ENCODE measurements around the gene CASZ1. TPM values are rescaled to one million over a fixed set of nuclear protein-coding genes. Genes with fewer than 3 reads are reported as not detected.

CASZ1 gene
- total RNA-seq, 1 experiment from 2014 or later: 15.2 TPM

DNA sequence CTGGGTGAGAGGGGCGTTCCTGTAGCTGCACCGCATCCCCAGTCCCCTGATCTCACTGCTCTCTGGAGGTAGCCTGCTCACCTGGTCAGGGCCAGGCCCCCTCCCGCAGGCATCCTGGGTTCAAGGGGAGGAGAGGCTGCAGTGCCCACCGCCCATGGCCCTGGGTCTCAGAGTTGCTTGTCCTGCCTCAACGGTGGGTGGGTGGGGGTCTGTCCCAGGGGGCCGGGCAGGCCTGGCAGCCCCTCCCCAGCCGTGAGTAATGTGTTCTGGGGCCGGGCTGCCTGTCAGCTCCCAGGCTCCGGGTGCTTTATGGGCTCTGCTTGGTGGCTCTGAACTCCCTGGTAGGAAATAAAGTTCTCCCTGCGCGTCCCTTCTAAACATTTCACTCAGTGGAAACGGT lies 126.9 kb downstream of the CASZ1 start:
- Histone ChIP-seq H3K36me3 (ENCODE audit: low read depth) (no peaks in the 10 kb centered on the region), H3K4me3 (no peak overlapping the region), H3F3A (ENCODE audit: insufficient read depth, low read depth) (no peaks in the 10 kb centered on the region), H2AFZ (no peak overlapping the region), H3K9me3 (ENCODE audit: insufficient read depth, low read depth) (no peaks in the 10 kb centered on the region), H3K9me2 (ENCODE audit: insufficient read depth) (no peaks in the 10 kb centered on the region), H3K4me2 (no peak overlapping the region), H3K27ac (no peak overlapping the region), H4K20me1 (ENCODE audit: insufficient read depth) (no peaks in the 10 kb centered on the region), H3K79me2 (ENCODE audit: low read depth) (no peaks in the 10 kb centered on the region), H3K4me1 (replicated peaks; ENCODE audit: insufficient read depth) (no peaks in the 10 kb centered on the region), H3K27me3 (ENCODE audit: insufficient read depth, low read depth) (no peaks in the 10 kb centered on the region)
- CTCF ChIA-PET: no interaction called here
- BruUV-seq (replicated peaks): no TSS peak
- POLR2A ChIA-PET (ENCODE audit: unreplicated experiment): no interaction called here
- no peak for TF ChIP-seq EZH2 (IDR thresholded peaks at IDR 0.05; ENCODE audit: low read depth)
- TF ChIP-seq, protein P1, sequence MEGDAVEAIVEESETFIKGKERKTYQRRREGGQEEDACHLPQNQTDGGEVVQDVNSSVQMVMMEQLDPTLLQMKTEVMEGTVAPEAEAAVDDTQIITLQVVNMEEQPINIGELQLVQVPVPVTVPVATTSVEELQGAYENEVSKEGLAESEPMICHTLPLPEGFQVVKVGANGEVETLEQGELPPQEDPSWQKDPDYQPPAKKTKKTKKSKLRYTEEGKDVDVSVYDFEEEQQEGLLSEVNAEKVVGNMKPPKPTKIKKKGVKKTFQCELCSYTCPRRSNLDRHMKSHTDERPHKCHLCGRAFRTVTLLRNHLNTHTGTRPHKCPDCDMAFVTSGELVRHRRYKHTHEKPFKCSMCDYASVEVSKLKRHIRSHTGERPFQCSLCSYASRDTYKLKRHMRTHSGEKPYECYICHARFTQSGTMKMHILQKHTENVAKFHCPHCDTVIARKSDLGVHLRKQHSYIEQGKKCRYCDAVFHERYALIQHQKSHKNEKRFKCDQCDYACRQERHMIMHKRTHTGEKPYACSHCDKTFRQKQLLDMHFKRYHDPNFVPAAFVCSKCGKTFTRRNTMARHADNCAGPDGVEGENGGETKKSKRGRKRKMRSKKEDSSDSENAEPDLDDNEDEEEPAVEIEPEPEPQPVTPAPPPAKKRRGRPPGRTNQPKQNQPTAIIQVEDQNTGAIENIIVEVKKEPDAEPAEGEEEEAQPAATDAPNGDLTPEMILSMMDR (conservative IDR thresholded peaks at IDR 0.05): no peak
- no peak for DNase-seq
- intact Hi-C loops (cut with micrococcal nuclease; ENCODE audit: unreplicated experiment): no loop called here

DNA sequence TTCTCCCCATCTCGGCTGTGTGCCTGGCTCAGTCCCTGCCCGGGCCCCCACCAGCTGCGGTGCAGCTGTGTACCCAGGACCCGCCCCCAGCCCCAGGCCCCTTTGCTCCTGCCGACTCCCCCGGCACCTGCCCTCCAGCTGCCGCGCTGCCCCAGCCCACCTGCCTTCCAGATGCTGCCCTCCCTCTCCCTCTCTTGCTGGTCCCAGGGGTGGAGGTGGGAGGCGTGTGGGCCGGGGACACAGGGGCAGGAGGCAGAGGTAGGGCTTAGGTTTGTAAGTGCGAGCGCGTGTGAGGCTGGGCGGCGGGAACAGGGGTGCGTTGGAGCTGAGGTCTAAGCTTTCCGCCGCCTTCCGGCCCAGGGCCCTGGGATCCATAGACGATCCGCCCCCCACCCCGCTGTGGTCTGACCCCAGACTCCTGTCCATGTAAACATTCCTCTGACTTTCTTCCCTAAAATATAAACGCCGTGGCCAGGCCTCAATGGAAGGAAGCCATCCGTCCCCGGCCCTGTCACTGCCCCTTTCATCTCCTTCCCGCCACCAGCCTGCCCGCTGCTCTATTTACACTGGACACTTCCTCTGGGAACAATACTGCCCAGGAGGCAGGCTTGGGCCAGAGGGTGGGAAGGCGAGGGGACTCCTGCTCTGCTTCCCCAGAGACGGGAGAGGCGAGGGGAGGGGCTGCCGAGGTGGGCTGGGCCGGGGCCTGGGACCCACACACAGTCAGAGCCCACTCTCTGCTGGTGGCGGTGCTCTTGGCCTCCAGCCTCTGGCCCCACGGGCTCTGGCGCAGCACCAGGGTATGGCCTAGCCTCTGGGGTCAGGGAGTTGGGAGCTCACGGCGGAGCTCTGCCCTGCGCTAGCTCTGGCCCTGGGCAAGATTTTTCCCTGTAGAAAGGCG lies 128.3 kb downstream of the CASZ1 start:
- no peaks in the 10 kb centered on the region for H3K36me3 ChIP-seq (ENCODE audit: low read depth)
- H3K4me3 ChIP-seq: no peak overlapping the region
- no peaks in the 10 kb centered on the region for H4K20me1 ChIP-seq (ENCODE audit: insufficient read depth)
- no peak for TF ChIP-seq EZH2 (IDR thresholded peaks at IDR 0.05; ENCODE audit: low read depth)
- TF ChIP-seq, protein P1 (conservative IDR thresholded peaks at IDR 0.05): no peak
- no peaks in the 10 kb centered on the region for H3F3A ChIP-seq (ENCODE audit: insufficient read depth, low read depth)
- no peak overlapping the region for H2AFZ ChIP-seq
- no peaks in the 10 kb centered on the region for H3K79me2 ChIP-seq (ENCODE audit: low read depth)
- no peak overlapping the region for H3K4me2 ChIP-seq
- no peaks in the 10 kb centered on the region for H3K9me2 ChIP-seq (ENCODE audit: insufficient read depth)
- ChIA-PET CTCF (no interaction called here), POLR2A (ENCODE audit: unreplicated experiment) (no interaction called here)
- no peak for DNase-seq
- intact Hi-C loops (cut with micrococcal nuclease; ENCODE audit: unreplicated experiment): no loop called here
- H3K27me3 ChIP-seq (ENCODE audit: insufficient read depth, low read depth): no peaks in the 10 kb centered on the region
- H3K27ac ChIP-seq: no peak overlapping the region
- H3K4me1 ChIP-seq (replicated peaks; ENCODE audit: insufficient read depth): no peaks in the 10 kb centered on the region
- H3K9me3 ChIP-seq (ENCODE audit: insufficient read depth, low read depth): no peaks in the 10 kb centered on the region
- BruUV-seq (replicated peaks): no TSS peak

DNA sequence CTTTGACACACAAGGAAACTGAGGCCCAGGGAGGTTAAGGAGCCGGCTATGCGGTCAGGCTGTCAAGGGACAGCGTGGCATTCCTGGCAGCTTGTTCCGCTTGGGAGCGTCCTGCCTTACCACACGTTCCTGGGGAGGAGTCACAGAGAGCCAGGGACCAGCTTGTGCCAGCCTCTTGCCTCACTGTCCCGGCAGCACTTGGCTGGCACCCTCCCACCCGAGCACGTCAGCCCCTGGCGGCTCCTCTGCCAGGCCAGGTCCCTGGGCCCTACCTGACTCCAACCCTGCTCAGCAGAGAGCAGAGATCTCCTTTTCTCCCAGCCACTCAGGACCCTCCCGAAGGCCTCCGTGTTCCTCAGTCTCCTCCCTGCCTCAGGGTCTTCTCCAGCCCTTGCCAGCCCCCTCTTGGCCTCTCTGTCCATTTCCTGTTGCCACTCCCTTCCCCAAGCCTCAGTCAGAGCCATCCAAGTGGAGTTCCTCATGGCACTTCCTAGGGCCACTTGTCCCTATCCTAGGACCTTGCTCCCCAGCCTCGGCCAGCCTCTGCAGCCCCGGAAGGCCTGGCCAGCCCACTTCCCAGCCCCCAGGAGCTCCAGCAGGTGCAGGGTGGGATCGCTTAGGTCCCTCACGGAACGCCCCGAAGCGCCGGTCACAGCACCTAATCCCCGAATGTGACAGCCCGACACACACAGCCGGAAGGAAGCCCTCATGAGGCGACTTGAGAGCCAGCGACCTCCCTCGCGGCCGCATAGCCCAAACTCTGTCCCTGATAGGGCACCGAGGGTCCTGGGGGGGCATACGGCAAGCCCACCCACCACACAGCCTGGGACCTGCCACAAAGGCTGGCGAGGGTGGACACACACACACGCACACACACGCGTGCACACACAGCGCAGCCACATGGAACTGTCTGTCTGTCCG lies 130.3 kb downstream of the CASZ1 start:
- DNase-seq: no peak
- POLR2A ChIA-PET (ENCODE audit: unreplicated experiment): no interaction called here
- H3K4me3 ChIP-seq: no peak overlapping the region
- no peaks in the 10 kb centered on the region for H3K9me2 ChIP-seq (ENCODE audit: insufficient read depth)
- no peaks in the 10 kb centered on the region for H3K79me2 ChIP-seq (ENCODE audit: low read depth)
- BruUV-seq (replicated peaks): no TSS peak
- no peaks in the 10 kb centered on the region for H3F3A ChIP-seq (ENCODE audit: insufficient read depth, low read depth)
- no peaks in the 10 kb centered on the region for H3K36me3 ChIP-seq (ENCODE audit: low read depth)
- H3K4me2 ChIP-seq: no peak overlapping the region
- no peaks in the 10 kb centered on the region for H3K9me3 ChIP-seq (ENCODE audit: insufficient read depth, low read depth)
- intact Hi-C loops (cut with micrococcal nuclease; ENCODE audit: unreplicated experiment): no loop called here
- H3K27me3 ChIP-seq (ENCODE audit: insufficient read depth, low read depth): no peaks in the 10 kb centered on the region
- TF ChIP-seq EZH2 (IDR thresholded peaks at IDR 0.05; ENCODE audit: low read depth): no peak
- TF ChIP-seq, protein P1 (conservative IDR thresholded peaks at IDR 0.05): no peak
- no peak overlapping the region for H2AFZ ChIP-seq
- H4K20me1 ChIP-seq (ENCODE audit: insufficient read depth): no peaks in the 10 kb centered on the region
- H3K4me1 ChIP-seq (replicated peaks; ENCODE audit: insufficient read depth): no peaks in the 10 kb centered on the region
- no peak overlapping the region for H3K27ac ChIP-seq
- CTCF ChIA-PET: no interaction called here

Measured in PC-9 (cell line).